HG03060 (cell line): ENCODE measurements around the gene WFIKKN1.

Source experiments
- ATAC-seq: cut with Tn5 transposase; IDR thresholded peaks from one replicate; pipeline ENCODE4 v1.9.1; 2021; ENCODE audit warnings: low read depth, moderate number of reproducible peaks; ENCODE audit not compliant: unreplicated experiment

WFIKKN1 gene

DNA sequence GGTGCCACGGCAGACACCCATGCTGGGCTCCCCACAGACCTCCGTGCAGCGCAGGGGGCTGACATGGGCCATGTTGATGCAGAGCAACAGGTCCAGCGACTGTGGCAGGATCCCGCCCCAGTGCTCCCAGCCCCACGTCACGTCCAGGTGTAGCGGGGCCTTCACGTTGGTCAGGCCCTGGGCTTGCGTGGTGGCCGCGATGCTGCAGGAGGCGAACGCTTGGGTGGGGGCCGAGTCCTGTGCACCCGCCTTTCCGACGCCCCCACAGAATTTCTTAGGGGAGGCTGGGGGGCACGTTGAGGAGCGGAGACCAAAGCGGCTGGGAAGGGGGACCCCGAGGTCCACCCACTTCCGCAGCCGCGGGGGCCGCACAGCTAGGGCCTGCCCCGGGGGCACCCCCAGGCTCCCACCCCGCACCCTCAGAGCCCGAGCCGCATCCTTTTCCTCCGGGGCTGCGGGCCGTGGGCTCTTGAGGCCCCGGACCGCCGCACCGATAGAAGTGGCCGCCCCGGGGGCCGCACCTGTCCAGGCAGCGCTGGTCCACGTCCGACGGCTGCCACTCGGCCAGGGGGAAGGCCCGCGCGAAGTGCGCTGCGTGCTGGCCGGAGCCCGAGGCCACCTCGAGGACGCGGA lies 4.9 kb downstream of the WFIKKN1 start:
- ATAC-seq = no peak

DNA sequence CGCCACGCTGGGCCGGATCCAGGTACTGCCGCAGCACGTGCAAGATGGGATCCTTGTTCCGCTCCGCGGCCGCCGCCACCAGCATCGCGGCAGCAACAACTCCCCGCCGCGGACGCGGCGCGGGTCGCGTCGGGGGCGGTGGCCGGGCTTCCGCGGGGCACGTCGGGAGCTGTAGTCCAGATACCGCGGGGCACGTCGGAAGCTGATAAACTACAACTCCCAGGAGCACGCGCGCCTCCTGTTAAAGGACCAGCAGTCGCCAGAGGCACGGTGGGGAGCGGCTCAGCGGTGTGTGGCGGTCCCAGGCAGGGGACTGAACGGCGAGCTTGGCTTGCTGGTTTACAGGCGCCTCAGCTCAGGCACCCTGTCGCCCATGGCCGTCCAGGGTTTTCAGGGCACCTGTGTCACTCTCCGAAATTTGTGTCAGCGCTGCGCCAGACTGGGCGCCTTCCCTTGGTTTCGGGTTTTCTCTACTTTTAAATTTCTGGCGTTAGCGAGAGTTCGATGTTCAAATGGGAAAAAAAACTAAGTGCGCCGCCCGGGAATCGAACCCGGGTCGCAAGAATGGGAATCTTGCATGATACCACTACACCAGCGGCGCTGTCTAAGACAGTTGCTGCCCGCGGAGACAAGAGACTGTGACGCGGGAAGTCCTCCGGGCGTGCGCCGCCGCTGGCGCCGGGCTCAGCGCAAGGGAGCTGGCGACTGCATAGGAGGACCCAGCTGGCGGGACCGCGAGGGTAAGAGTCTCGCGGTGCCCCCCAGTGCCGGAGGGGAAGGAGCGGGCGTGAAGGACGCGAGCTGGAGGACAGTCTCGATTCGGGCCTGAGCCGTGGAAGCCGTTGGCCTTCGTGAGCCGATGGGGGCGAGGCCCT lies 5.7 kb downstream of the WFIKKN1 start, which contains the start of gene METTL26:
METTL26 (minus strand) TSS at position 100 of the 875 bp plus-strand sequence; CDS start at position 85, 15 bp downstream.
- ATAC-seq = peak; percentile 53

DNA sequence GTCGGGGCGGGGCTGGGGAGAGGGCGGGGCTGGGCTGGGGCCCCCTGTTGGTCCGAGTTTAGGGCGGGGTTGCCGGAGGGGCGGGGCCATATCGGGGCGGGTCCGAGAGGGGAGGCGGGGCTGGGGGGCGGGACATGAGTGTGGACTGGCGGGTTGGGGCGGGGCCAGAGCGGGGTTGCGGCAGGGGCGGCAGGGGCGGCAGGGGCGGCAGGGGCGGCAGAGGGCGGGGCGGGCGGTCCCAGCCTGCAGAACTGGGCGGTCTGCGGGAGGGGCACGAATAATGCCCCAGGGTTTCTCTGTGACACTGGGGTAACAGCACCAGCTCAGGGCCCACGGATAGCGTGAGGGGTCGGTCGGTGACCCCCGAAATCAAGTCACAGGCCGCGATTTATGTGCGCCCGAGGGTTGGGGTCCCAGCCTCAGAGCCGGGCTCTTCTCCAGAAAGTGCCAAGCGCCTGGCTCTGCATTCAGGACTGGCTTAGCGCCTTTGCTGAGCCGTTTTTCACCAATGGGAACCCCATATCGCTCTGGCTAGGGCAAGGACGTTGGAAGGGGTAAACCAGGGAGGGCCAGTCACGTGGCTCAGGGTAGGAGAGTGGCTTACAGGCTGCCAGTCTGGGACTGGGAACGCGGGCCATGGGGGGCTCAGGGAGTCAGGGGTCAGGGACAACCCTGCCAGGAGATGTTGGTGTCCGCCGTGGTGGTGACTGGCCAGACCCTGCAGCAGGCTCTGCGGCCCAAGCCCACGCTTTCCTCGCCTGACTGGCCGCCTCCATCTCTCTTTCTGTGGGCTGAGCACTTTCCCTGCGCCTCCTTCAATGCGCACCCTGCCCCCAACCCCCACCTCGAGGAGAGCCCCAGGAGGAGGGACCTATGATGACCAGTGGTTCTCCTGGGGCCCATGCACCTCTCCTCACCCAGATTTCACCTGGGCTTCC lies 6.6 kb downstream of the WFIKKN1 start:
- no peak for ATAC-seq

GRCh38 chr16:638034-638543 lies 7.3 kb downstream of the WFIKKN1 start:
- no peak for ATAC-seq

GRCh38 chr16:638836-639235 lies 8.1 kb downstream of the WFIKKN1 start:
- ATAC-seq = no peak

GRCh38 chr16:640614-641013 lies 9.8 kb downstream of the WFIKKN1 start:
- no peak for ATAC-seq

GRCh38 chr16:641326-642188 lies 10.8 kb downstream of the WFIKKN1 start, which contains the start of gene MCRIP2:
Gene MCRIP2 (plus strand): TSS chr16:641828. CDS start chr16:641992, 164 bp downstream.
- ATAC-seq = no peak

GRCh38 chr16:642189-643049 lies 11.6 kb downstream of the WFIKKN1 start:
- ATAC-seq = no peak

- no peak for ATAC-seq
Measured at GRCh38 chr16:643050-643368, 12.2 kb downstream of the WFIKKN1 start.

GRCh38 chr16:644556-644955 lies 13.8 kb downstream of the WFIKKN1 start:
- ATAC-seq = no peak

- ATAC-seq = no peak
Measured at GRCh38 chr16:645852-646678, 15.3 kb downstream of the WFIKKN1 start.

DNA sequence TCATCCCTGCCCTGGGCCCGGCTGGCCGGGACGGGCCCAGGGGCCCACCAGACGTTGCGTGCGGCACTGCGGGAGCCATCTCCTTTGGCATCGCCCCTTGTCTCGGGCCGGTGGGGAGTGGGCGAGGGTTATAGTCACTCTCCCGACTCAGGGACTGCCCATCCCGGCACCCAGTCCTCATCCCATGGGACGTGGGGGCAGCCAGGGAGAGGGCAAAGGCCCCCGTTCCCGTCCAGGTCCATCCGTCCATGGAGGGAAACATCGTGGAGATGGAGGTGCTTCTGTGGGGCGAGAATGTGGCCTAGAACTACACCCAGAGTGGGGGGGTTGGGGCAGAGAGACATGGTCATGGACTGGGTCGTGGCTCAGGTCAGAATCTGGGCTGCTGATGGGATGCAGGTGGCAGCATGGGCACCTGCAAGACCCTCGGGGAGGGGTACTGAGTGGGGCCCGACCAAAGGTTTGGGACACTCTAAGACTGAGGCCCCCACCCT lies 15.9 kb downstream of the WFIKKN1 start:
- ATAC-seq = no peak

DNA sequence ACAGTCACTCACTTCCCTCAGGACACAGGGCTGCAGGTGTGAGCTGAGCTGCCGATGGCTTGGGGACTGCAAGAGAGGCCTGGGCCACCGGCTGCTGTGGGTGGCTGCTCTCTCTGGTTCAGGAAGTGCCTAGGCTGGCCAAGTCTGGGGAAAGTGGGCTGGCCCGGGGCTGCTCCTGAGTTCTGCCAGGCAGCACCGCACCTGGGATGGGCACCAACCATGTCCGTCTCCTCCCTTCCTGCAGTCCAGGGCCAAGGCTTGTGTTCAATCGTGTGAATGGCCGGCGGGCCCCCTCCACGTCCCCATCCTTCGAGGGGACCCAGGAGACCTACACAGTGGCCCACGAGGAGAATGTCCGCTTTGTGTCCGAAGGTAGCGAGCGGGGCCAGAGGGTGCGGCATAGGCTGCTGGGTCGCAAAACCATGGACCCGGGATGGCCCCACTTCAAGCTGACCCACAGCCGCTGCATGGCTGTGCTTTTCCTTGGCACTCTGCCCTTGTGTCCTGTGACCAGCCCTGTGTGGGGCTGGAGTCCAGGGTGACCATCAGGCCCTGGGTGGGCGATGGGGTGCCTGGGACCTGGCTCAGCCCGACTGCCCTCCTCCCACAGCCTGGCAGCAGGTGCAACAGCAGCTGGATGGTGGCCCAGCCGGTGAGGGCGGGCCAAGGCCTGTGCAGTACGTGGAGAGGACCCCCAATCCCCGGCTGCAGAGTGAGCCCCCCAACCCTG lies 16.6 kb downstream of the WFIKKN1 start:
- ATAC-seq = no peak

GRCh38 chr16:648071-648780 lies 17.4 kb downstream of the WFIKKN1 start:
- no peak for ATAC-seq

- ATAC-seq = peak; percentile 49
Measured at GRCh38 chr16:648781-649589, 18.2 kb downstream of the WFIKKN1 start, which contains the start of gene WDR90. Gene WDR90 (plus strand): TSS chr16:649365. CDS start chr16:649417, 52 bp downstream.
